ENCODE data around the gene TSFM.

TSFM gene

GRCh38 chr12:57749061-57749460, 33.5 kb upstream of the TSFM start:
- TF ChIP-seq CTCF (IDR thresholded peaks at IDR 0.05; ENCODE audit: control insufficient read depth, insufficient read depth, low read depth, low read length, missing control alignments): no peak
- no peak for DNase-seq (ENCODE audit: low read depth)
- H3K4me3 ChIP-seq (ENCODE audit: control insufficient read depth, low read depth, low read length): no peak overlapping the region

GRCh38 chr12:57750561-57751431, 31.8 kb upstream of the TSFM start:
- no peak for TF ChIP-seq CTCF (IDR thresholded peaks at IDR 0.05; ENCODE audit: control insufficient read depth, insufficient read depth, low read depth, low read length, missing control alignments)
- peak overlapping the region; percentile 88 for H3K4me3 ChIP-seq (ENCODE audit: control insufficient read depth, low read depth, low read length)
- DNase-seq (ENCODE audit: low read depth): no peak

- H3K4me3 ChIP-seq (ENCODE audit: control insufficient read depth, low read depth, low read length): peak overlapping the region; percentile 88
- DNase-seq (ENCODE audit: low read depth): no peak
- no peak for TF ChIP-seq CTCF (IDR thresholded peaks at IDR 0.05; ENCODE audit: control insufficient read depth, insufficient read depth, low read depth, low read length, missing control alignments)
Measured at GRCh38 chr12:57751432-57751787, 31.2 kb upstream of the TSFM start.

- peak within 1 kb of the TSS; percentile 88 for H3K4me3 ChIP-seq (ENCODE audit: control insufficient read depth, low read depth, low read length)
- TF ChIP-seq CTCF (IDR thresholded peaks at IDR 0.05; ENCODE audit: control insufficient read depth, insufficient read depth, low read depth, low read length, missing control alignments): no peak
- DNase-seq (ENCODE audit: low read depth): peak; percentile 98
Measured at GRCh38 chr12:57751788-57752667, 30.6 kb upstream of the TSFM start, which contains the start of gene CDK4. Gene CDK4 (minus strand): TSS chr12:57752310. CDS start chr12:57751717, 593 bp downstream.

GRCh38 chr12:57752668-57753000, 30.0 kb upstream of the TSFM start:
- TF ChIP-seq CTCF (IDR thresholded peaks at IDR 0.05; ENCODE audit: control insufficient read depth, insufficient read depth, low read depth, low read length, missing control alignments): no peak
- no peak for DNase-seq (ENCODE audit: low read depth)
- peak overlapping the region; percentile 88 for H3K4me3 ChIP-seq (ENCODE audit: control insufficient read depth, low read depth, low read length)

GRCh38 chr12:57753756-57754337, 28.7 kb upstream of the TSFM start:
- no peak overlapping the region for H3K4me3 ChIP-seq (ENCODE audit: control insufficient read depth, low read depth, low read length)
- DNase-seq (ENCODE audit: low read depth): no peak

More at GRCh38 chr12:57753756-57754337, 28.7 kb upstream of the TSFM start:
- no peak for TF ChIP-seq CTCF (IDR thresholded peaks at IDR 0.05; ENCODE audit: control insufficient read depth, insufficient read depth, low read depth, low read length, missing control alignments)
